Type B pancreatic cell (in vitro differentiated cells): Measurements from ENCODE around the gene EDA. TPM values are rescaled to one million over a fixed set of nuclear protein-coding genes. Genes with fewer than 3 reads are reported as not detected.
A peak's percentile ranks its signal among the peaks of the same experiment; 100 is the strongest.

Experiments
- DNase-seq: peaks from one replicate; pipeline ENCODE4 v3.0.0; 2021; ENCODE audit warnings: mixed read lengths; ENCODE audit not compliant: unreplicated experiment; ENCODE audit errors: extremely low spot score
- H3K27ac Mint-ChIP-seq: 2 replicates; pipeline ENCODE4 v1.8.0; 2021; ENCODE audit warnings: mild to moderate bottlenecking, mixed read lengths
- H3K27me3 Mint-ChIP-seq: 2 replicates; pipeline ENCODE4 v1.8.0; 2021; ENCODE audit warnings: mixed read lengths
- H3K36me3 Mint-ChIP-seq: 2 replicates; pipeline ENCODE4 v1.8.0; 2021; ENCODE audit warnings: mixed read lengths
- H3K4me1 Mint-ChIP-seq: one replicate; pipeline ENCODE4 v1.8.0; 2021; ENCODE audit warnings: mixed read lengths; ENCODE audit not compliant: unreplicated experiment
- H3K4me3 Mint-ChIP-seq: 2 replicates; pipeline ENCODE4 v1.8.0; 2021; ENCODE audit warnings: mild to moderate bottlenecking, mixed read lengths
- H3K9me3 Mint-ChIP-seq: 2 replicates; pipeline ENCODE4 v1.8.0; 2021; ENCODE audit warnings: mixed read lengths
- long read RNA-seq: library from polyadenylated mRNA; unstranded; transcript quantifications from one replicate; pipeline ENCODE4 v2.0.0, GENCODE V29; 2020
- total RNA-seq: library from RNA; stranded (reverse); gene quantifications from 2 replicates; pipeline ENCODE4 v1.2.1, GENCODE V29; 2021; ENCODE audit warnings: low replicate concordance
- TF ChIP-seq, protein P1 (sequence below): fragments of 200-600 bp; sonication (generic); conservative IDR thresholded peaks from 2 replicates; pipeline ENCODE4 v1.5.0; 2021; ENCODE audit warnings: antibody characterized with exemption, mild to moderate bottlenecking

The EDA gene
- 3.9 and 4.4 TPM in 2 replicates for total RNA-seq
- long read RNA-seq, partial matches to known transcripts = 0 of 4 reads
- long read RNA-seq, other reads (novel, unspliced or antisense) = 4 of 4 reads

GRCh38 chrX:69615779-69616456 is at the start of gene EDA:
Gene EDA, plus strand, starts transcription at chrX:69616113.
- Mint-ChIP-seq H3K4me3 (peak within 1 kb of the TSS; percentile 89), H3K36me3 (no peaks in the 10 kb centered on the region), H3K27me3 (peaks cover 4% of the 10 kb centered on the region), H3K9me3 (no peaks in the 10 kb centered on the region), H3K27ac (no peak within 1 kb of the TSS), H3K4me1 (no peaks in the 10 kb centered on the region)
- TF ChIP-seq, protein P1, sequence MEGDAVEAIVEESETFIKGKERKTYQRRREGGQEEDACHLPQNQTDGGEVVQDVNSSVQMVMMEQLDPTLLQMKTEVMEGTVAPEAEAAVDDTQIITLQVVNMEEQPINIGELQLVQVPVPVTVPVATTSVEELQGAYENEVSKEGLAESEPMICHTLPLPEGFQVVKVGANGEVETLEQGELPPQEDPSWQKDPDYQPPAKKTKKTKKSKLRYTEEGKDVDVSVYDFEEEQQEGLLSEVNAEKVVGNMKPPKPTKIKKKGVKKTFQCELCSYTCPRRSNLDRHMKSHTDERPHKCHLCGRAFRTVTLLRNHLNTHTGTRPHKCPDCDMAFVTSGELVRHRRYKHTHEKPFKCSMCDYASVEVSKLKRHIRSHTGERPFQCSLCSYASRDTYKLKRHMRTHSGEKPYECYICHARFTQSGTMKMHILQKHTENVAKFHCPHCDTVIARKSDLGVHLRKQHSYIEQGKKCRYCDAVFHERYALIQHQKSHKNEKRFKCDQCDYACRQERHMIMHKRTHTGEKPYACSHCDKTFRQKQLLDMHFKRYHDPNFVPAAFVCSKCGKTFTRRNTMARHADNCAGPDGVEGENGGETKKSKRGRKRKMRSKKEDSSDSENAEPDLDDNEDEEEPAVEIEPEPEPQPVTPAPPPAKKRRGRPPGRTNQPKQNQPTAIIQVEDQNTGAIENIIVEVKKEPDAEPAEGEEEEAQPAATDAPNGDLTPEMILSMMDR = no peak
- DNase-seq = peak; percentile 89

GRCh38 chrX:69568828-69569227 is 47.1 kb upstream of the EDA start:
- H3K27ac Mint-ChIP-seq = no peak overlapping the region
- TF ChIP-seq, protein P1 = no peak
- no peaks in the 10 kb centered on the region for H3K36me3 Mint-ChIP-seq
- DNase-seq = no peak
- H3K27me3 Mint-ChIP-seq = no peaks in the 10 kb centered on the region
- H3K4me1 Mint-ChIP-seq = no peaks in the 10 kb centered on the region
- no peaks in the 10 kb centered on the region for H3K9me3 Mint-ChIP-seq
- no peak overlapping the region for H3K4me3 Mint-ChIP-seq

DNA sequence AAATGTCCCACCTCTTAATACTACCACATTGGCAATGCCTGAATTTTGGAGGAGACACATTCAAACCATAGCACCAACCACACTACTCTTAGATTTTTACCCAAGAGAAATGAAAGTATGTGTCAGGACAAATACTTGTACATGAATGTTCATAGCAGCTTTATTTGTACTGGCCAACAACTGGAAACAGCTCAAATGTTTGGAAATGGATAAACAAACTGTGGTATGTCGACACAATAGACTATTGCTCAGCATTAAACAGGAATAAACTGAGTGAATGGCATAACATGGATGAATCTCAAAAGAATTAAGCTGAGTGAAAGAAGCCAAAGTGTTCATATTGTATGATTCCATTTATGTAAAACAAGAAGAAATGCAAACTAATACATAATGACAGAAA is 18.5 kb upstream of the EDA start:
- no peak overlapping the region for H3K27ac Mint-ChIP-seq
- H3K36me3 Mint-ChIP-seq = no peaks in the 10 kb centered on the region
- no peaks in the 10 kb centered on the region for H3K9me3 Mint-ChIP-seq
- TF ChIP-seq, protein P1 = no peak
- H3K27me3 Mint-ChIP-seq = no peaks in the 10 kb centered on the region
- no peak overlapping the region for H3K4me3 Mint-ChIP-seq
- no peak for DNase-seq
- no peaks in the 10 kb centered on the region for H3K4me1 Mint-ChIP-seq

- Mint-ChIP-seq H3K9me3 (no peaks in the 10 kb centered on the region), H3K27ac (no peak overlapping the region), H3K27me3 (no peaks in the 10 kb centered on the region), H3K36me3 (no peaks in the 10 kb centered on the region), H3K4me1 (peaks cover 14% of the 10 kb centered on the region), H3K4me3 (no peak overlapping the region)
- TF ChIP-seq, protein P1 = no peak
- no peak for DNase-seq
Observed at GRCh38 chrX:69600182-69600581, 15.7 kb upstream of the EDA start.

DNA sequence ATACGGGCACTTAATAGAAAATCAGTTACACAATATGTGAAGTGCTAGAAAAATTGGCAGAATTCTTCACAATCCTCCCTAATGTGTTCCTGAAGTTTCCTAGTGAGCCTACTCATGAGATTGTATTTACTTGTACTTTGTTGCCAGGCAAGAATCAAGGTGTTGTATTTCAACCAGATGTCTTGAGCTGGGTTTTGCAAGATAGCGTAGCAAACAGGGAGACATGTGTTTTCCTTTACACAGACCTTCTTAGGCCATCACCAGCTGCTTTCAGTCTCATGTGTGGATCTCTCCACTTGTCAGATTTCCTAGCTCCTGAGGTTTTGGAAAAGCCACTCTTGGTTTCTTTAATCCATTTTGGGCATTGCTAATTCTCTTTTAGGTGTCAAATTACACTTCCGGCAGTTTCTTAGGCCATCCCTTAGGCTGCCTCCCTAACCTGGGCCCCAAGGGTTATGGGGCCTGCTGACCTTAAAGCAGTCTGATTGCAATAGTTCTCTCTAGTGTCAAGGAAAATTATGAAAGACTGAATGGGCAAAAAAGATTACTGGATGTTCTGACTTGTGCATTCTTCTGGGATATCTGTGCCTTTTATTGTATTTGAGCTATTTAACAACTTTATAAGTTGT is 12.2 kb upstream of the EDA start:
- Mint-ChIP-seq H3K4me1 (peaks cover 15% of the 10 kb centered on the region), H3K27me3 (no peaks in the 10 kb centered on the region), H3K27ac (no peak overlapping the region), H3K4me3 (no peak overlapping the region), H3K9me3 (no peaks in the 10 kb centered on the region), H3K36me3 (no peaks in the 10 kb centered on the region)
- TF ChIP-seq, protein P1 = no peak
- DNase-seq = no peak
